ENCODE measurements around the gene TMEM266. TPM values are rescaled to one million over a fixed set of nuclear protein-coding genes. Genes with fewer than 3 reads are reported as not detected.

TMEM266 gene
- total and polyA plus RNA-seq, 3 donors from 2014 or later, result 4.2 to 12.4 (median 6.0) TPM

DNA sequence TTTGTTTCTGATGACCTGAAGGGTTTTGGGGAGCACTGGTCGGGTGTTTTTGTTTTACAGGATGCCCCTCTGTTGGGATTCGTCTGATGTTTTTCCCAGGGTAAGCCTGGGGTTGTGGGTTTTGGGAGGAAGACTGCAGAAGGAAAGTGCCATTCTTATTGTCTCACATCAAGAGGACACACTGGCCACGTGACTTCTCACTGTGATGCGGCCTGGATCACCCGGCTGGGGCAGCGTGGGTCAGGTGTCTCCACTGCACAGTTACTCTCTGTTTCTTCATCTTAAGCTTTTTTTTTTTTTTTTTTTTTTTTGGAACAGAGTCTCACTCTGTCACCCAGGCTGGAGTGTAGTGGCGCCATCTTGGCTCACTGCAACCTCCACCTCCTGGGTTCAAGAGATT, 120.5 kb downstream of the TMEM266 start:
- no peak for DNase-seq
- intact Hi-C loops (cut with DNase I; ENCODE audit: low total_unique reads), result no loop called here
- no peak for TF ChIP-seq POLR2A (IDR thresholded peaks at IDR 0.05)
- TF ChIP-seq, protein P1, sequence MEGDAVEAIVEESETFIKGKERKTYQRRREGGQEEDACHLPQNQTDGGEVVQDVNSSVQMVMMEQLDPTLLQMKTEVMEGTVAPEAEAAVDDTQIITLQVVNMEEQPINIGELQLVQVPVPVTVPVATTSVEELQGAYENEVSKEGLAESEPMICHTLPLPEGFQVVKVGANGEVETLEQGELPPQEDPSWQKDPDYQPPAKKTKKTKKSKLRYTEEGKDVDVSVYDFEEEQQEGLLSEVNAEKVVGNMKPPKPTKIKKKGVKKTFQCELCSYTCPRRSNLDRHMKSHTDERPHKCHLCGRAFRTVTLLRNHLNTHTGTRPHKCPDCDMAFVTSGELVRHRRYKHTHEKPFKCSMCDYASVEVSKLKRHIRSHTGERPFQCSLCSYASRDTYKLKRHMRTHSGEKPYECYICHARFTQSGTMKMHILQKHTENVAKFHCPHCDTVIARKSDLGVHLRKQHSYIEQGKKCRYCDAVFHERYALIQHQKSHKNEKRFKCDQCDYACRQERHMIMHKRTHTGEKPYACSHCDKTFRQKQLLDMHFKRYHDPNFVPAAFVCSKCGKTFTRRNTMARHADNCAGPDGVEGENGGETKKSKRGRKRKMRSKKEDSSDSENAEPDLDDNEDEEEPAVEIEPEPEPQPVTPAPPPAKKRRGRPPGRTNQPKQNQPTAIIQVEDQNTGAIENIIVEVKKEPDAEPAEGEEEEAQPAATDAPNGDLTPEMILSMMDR (IDR thresholded peaks at IDR 0.05), result no peak

DNA sequence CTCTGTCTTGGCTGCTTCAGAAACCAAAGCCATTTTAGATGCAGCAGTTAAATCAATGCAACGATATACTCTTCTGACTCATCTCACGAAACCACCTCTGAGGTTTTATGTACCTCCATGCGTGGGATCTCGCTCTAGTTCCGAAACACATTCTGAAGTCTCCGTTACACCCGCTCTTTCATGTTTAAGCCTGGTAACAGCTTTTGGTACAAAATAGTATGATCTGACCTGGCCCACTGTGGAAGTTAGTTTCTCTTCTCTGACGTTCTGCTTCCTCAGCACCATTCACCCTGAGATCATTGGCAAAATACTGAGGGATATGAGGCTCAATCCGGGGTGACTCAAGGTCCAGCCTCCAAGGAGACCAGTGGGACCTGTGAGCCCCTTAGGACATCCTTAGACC, 121.9 kb downstream of the TMEM266 start:
- no peak for DNase-seq
- H3K27me3 ChIP-seq, result no peaks in the 10 kb centered on the region
- peaks cover 4% of the 10 kb centered on the region for H3K4me1 ChIP-seq
- H3K36me3 ChIP-seq (ENCODE audit: low read depth, missing control alignments), result no peaks in the 10 kb centered on the region
- no peak overlapping the region for H3K4me3 ChIP-seq
- TF ChIP-seq POLR2A (IDR thresholded peaks at IDR 0.05), result no peak
- TF ChIP-seq, protein P1 (IDR thresholded peaks at IDR 0.05), result no peak
- 94% methylated on average over 9 of the region's 9 CpGs for WGBS, 2 donors
- intact Hi-C loops (cut with DNase I; ENCODE audit: low total_unique reads), result no loop called here
- H3K27ac ChIP-seq, result no peak overlapping the region
- no peaks in the 10 kb centered on the region for H3K9me3 ChIP-seq

More for the DNA sequence above, 120.5 kb downstream of the TMEM266 start:
- H3K27me3 ChIP-seq, result no peaks in the 10 kb centered on the region
- no peak overlapping the region for H3K27ac ChIP-seq
- H3K4me1 ChIP-seq, result peaks cover 4% of the 10 kb centered on the region
- WGBS, 2 donors, result 89 to 95% methylated on average over 7 of the region's 7 CpGs
- H3K36me3 ChIP-seq (ENCODE audit: low read depth, missing control alignments), result no peaks in the 10 kb centered on the region
- H3K4me3 ChIP-seq, result no peak overlapping the region
- H3K9me3 ChIP-seq, result no peaks in the 10 kb centered on the region

DNA sequence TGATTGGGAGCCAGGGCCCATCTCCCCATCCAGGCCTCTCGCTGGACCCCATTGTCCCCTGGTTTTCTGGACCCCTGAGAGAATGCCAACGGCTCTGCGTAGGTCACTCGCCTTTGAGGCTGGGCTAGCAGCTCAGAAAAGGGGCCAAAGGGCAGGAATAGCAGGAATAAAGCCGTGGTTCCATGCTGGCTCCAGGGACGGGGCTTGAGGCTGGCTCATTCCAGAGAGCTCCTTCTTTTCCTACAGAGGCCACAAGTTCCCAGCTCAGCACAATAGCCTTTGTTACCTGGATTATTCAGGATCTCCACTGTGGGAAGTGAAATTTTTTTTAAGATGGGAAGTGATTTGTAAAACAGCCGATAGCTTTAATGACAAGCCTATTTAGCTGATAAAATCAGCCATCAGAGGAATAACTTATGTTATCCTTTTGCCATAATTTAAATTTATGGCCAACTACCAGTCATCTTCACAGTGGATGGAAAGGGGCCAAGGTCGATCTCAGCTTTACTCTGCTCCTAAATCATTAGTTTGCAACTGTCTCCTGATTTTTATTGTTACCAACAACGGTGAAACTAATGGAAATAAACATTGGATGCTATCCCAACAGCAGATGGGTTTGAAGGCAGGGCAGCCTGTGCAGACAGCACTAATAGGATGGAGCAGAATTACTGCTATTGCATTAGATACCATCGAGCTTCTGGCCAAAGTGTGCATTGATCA, 124.3 kb downstream of the TMEM266 start:
- no peak overlapping the region for H3K4me3 ChIP-seq
- DNase-seq, result no peak
- intact Hi-C loops (cut with DNase I; ENCODE audit: low total_unique reads), result no loop called here
- no peaks in the 10 kb centered on the region for H3K9me3 ChIP-seq
- no peaks in the 10 kb centered on the region for H3K27me3 ChIP-seq
- H3K27ac ChIP-seq, result no peak overlapping the region
- no peaks in the 10 kb centered on the region for H3K4me1 ChIP-seq
- TF ChIP-seq, protein P1 (IDR thresholded peaks at IDR 0.05), result no peak
- no peak for TF ChIP-seq POLR2A (IDR thresholded peaks at IDR 0.05)
- no peaks in the 10 kb centered on the region for H3K36me3 ChIP-seq (ENCODE audit: low read depth, missing control alignments)
- WGBS, 2 donors, result 67 to 71% methylated on average over 10 of the region's 10 CpGs

DNA sequence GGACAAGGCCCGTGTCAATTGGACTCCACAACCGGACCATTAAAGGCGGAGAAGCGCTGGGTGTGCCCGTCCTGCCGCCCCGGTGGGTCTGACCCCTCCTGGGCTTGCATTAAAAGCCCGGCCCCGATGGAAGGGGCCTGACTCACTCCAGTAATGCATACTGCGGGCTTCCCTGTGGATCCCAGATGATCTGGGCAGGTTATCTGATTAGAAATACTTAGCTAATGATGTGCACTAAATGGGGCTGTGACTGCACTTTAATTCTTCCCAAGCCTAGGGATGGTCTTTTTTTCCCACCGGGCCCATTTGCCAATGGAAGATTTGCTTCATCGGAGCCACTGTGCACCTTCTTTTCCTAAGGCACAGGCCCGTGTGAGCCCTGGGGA, 124.9 kb downstream of the TMEM266 start:
- WGBS, 2 donors, result 73 to 80% methylated on average over 10 to 13 of the region's 13 CpGs
- H3K27ac ChIP-seq, result no peak overlapping the region
- no peak overlapping the region for H3K4me3 ChIP-seq
- no peaks in the 10 kb centered on the region for H3K9me3 ChIP-seq
- H3K4me1 ChIP-seq, result no peaks in the 10 kb centered on the region
- H3K27me3 ChIP-seq, result no peaks in the 10 kb centered on the region
- no peak for DNase-seq
- TF ChIP-seq, protein P1 (IDR thresholded peaks at IDR 0.05), result no peak
- no peak for TF ChIP-seq POLR2A (IDR thresholded peaks at IDR 0.05)
- no peaks in the 10 kb centered on the region for H3K36me3 ChIP-seq (ENCODE audit: low read depth, missing control alignments)
- intact Hi-C loops (cut with DNase I; ENCODE audit: low total_unique reads), result no loop called here

DNA sequence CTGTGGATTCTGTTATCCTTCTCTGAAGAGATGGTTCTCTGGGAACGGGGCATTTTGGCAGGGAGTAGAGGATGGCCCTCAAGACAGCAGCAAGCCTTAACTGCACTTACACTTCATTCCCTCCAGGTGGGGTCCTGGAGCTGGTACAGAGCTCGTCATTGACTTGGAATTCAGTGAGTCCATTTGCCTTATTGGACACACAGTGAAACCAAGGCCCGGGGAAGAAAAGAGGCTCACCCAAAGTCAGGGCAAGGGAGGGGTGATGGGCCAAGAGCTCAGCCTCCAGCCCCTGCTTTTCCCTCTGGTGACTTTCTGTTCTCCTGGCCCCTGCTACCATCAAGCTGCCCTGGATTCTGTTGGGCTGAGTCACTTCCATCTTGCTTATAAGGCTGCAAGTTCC, 125.9 kb downstream of the TMEM266 start:
- H3K4me1 ChIP-seq, result peaks cover 4% of the 10 kb centered on the region
- no peak overlapping the region for H3K4me3 ChIP-seq
- H3K27me3 ChIP-seq, result no peaks in the 10 kb centered on the region
- H3K36me3 ChIP-seq (ENCODE audit: low read depth, missing control alignments), result no peaks in the 10 kb centered on the region
- no peaks in the 10 kb centered on the region for H3K9me3 ChIP-seq
- no peak for DNase-seq
- WGBS, 2 donors, result 76 to 82% methylated on average over 3 of the region's 3 CpGs
- no peak overlapping the region for H3K27ac ChIP-seq
- intact Hi-C loops (cut with DNase I; ENCODE audit: low total_unique reads), result no loop called here
- no peak for TF ChIP-seq POLR2A (IDR thresholded peaks at IDR 0.05)
- TF ChIP-seq, protein P1 (IDR thresholded peaks at IDR 0.05), result peak in 1 of 3 experiments; percentile 29

All from testis (tissue), 3 donors.